ENCODE data around the gene ZNF432.

Gene ZNF432

DNA sequence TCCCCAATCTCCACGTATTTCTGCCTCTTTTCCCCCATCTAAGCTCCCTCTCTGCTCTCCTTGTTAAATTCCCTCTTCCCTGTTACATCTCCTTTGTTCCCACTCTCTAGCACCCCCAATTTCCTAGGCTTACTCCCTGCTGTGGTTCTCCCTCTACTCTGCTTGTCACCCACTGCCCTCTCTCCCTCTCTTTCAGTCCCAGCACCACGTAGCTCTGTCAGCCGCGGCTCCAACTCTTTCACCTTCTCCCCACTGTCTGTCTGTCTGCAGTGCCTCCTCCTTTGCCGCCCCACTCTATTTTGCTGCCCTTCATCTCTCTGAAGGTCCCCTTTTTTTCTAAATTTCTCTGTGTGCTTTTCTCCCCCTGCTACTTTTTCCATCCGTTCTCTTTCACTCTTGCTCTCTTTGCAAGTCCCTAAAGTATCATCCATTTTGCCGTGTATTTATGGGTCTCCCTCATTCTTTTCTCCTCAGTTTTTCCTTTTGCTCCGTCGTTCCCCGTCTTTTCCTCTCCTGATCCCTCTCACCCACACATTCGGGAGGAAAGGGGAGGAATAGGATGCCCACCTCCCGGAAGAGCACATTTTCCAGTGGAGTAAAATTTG, 46.0 kb upstream of the ZNF432 start:
- peaks cover 44% of the 10 kb centered on the region for H3K9me3 ChIP-seq (ENCODE audit: control insufficient read depth, insufficient read depth, low read length)
- no peaks in the 10 kb centered on the region for H4K20me1 ChIP-seq (ENCODE audit: control insufficient read depth, insufficient read depth, low read depth, low read length)
- H3K4me1 ChIP-seq (ENCODE audit: control insufficient read depth, low read length): peaks cover 4% of the 10 kb centered on the region
- no peaks in the 10 kb centered on the region for H3K9me2 ChIP-seq (replicated peaks; ENCODE audit: control insufficient read depth, low read length)
- H3F3A ChIP-seq (ENCODE audit: control insufficient read depth, insufficient read depth): no peaks in the 10 kb centered on the region
- H3K4me3 ChIP-seq (ENCODE audit: low read length): peak overlapping the region; percentile 70
- no peaks in the 10 kb centered on the region for H3K79me2 ChIP-seq (ENCODE audit: control insufficient read depth, low read length)
- H3K4me2 ChIP-seq (ENCODE audit: low read length): peak overlapping the region; percentile 58
- no peaks in the 10 kb centered on the region for H3K36me3 ChIP-seq (ENCODE audit: control insufficient read depth, low read length)
- H3K27ac ChIP-seq (ENCODE audit: low read depth, low read length): no peak overlapping the region
- TF ChIP-seq, protein P1, sequence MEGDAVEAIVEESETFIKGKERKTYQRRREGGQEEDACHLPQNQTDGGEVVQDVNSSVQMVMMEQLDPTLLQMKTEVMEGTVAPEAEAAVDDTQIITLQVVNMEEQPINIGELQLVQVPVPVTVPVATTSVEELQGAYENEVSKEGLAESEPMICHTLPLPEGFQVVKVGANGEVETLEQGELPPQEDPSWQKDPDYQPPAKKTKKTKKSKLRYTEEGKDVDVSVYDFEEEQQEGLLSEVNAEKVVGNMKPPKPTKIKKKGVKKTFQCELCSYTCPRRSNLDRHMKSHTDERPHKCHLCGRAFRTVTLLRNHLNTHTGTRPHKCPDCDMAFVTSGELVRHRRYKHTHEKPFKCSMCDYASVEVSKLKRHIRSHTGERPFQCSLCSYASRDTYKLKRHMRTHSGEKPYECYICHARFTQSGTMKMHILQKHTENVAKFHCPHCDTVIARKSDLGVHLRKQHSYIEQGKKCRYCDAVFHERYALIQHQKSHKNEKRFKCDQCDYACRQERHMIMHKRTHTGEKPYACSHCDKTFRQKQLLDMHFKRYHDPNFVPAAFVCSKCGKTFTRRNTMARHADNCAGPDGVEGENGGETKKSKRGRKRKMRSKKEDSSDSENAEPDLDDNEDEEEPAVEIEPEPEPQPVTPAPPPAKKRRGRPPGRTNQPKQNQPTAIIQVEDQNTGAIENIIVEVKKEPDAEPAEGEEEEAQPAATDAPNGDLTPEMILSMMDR (IDR thresholded peaks at IDR 0.05; ENCODE audit: low read depth, low read length, poor library complexity, severe bottlenecking): no peak
- no peak for TF ChIP-seq EZH2phosphoT487 (IDR thresholded peaks at IDR 0.05; ENCODE audit: borderline replicate concordance, low read length)
- H3K27me3 ChIP-seq (ENCODE audit: control insufficient read depth, low read length): no peaks in the 10 kb centered on the region

- H3K4me1 ChIP-seq (ENCODE audit: control insufficient read depth, low read length): no peaks in the 10 kb centered on the region
- no peaks in the 10 kb centered on the region for H3F3A ChIP-seq (ENCODE audit: control insufficient read depth, insufficient read depth)
- no peaks in the 10 kb centered on the region for H3K79me2 ChIP-seq (ENCODE audit: control insufficient read depth, low read length)
- no peak overlapping the region for H3K4me2 ChIP-seq (ENCODE audit: low read length)
- peaks cover 8% of the 10 kb centered on the region; the same call in 1 of the 2 replicates for H3K9me3 ChIP-seq (ENCODE audit: control insufficient read depth, insufficient read depth, low read length)
- H3K36me3 ChIP-seq (ENCODE audit: control insufficient read depth, low read length): no peaks in the 10 kb centered on the region
- H3K27me3 ChIP-seq (ENCODE audit: control insufficient read depth, low read length): no peaks in the 10 kb centered on the region
- H3K9me2 ChIP-seq (replicated peaks; ENCODE audit: control insufficient read depth, low read length): no peaks in the 10 kb centered on the region
- H3K4me3 ChIP-seq (ENCODE audit: low read length): no peak overlapping the region
- no peak overlapping the region for H3K27ac ChIP-seq (ENCODE audit: low read depth, low read length)
- H4K20me1 ChIP-seq (ENCODE audit: control insufficient read depth, insufficient read depth, low read depth, low read length): no peaks in the 10 kb centered on the region
- TF ChIP-seq EZH2phosphoT487 (IDR thresholded peaks at IDR 0.05; ENCODE audit: borderline replicate concordance, low read length): no peak
- TF ChIP-seq, protein P1 (IDR thresholded peaks at IDR 0.05; ENCODE audit: low read depth, low read length, poor library complexity, severe bottlenecking): no peak
These were observed 37.8 kb upstream of the ZNF432 start for GRCh38 chr19:52086481-52086880.

DNA sequence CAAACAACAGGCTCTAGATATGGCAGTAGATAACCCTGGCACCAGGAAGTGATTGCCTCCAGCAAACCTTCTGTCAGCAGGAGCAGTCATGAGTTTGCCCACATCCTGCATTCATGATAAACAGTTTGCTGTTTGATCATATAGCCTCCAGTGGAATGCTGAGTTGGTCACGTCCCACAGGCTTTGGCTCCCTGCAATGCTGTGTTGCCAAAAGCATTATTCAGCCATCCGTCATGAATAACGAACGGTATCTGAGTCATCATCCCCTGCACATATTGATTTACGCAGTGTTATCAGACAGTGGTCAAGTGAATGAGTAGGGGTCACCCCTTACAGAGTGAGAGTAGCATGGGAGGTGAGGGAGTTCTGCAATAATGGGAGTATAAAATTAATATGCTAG, 21.9 kb upstream of the ZNF432 start:
- no peak for TF ChIP-seq EZH2phosphoT487 (IDR thresholded peaks at IDR 0.05; ENCODE audit: borderline replicate concordance, low read length)
- TF ChIP-seq, protein P1 (IDR thresholded peaks at IDR 0.05; ENCODE audit: low read depth, low read length, poor library complexity, severe bottlenecking): no peak
- Histone ChIP-seq H3K27me3 (ENCODE audit: control insufficient read depth, low read length) (no peaks in the 10 kb centered on the region), H3K79me2 (ENCODE audit: control insufficient read depth, low read length) (no peaks in the 10 kb centered on the region), H3K36me3 (ENCODE audit: control insufficient read depth, low read length) (peaks cover 11% of the 10 kb centered on the region; the same call in 1 of the 2 replicates), H3K4me1 (ENCODE audit: control insufficient read depth, low read length) (no peaks in the 10 kb centered on the region), H3K4me3 (ENCODE audit: low read length) (no peak overlapping the region), H4K20me1 (ENCODE audit: control insufficient read depth, insufficient read depth, low read depth, low read length) (no peaks in the 10 kb centered on the region), H3K4me2 (ENCODE audit: low read length) (no peak overlapping the region), H3F3A (ENCODE audit: control insufficient read depth, insufficient read depth) (no peaks in the 10 kb centered on the region), H3K27ac (ENCODE audit: low read depth, low read length) (no peak overlapping the region), H3K9me2 (replicated peaks; ENCODE audit: control insufficient read depth, low read length) (no peaks in the 10 kb centered on the region), H3K9me3 (ENCODE audit: control insufficient read depth, insufficient read depth, low read length) (peaks cover 35% of the 10 kb centered on the region)

All from DOHH2 (cell line).